HFF-Myc (cell line): ENCODE data around the gene PGPEP1.

Experiments
- DNase-seq: peaks from one replicate; pipeline ENCODE4 v3.0.0-alpha.2; 2011; ENCODE audit warnings: low read depth; ENCODE audit errors: extremely low read depth
- H3K4me3 ChIP-seq: replicated peaks from 2 replicates; pipeline ENCODE4 v1.5.1; 2011; ENCODE audit warnings: low read depth, mild to moderate bottlenecking, control low read depth, low read length
- CTCF ChIP-seq: IDR thresholded peaks from 2 replicates; pipeline ENCODE4 v1.5.1; 2012; ENCODE audit warnings: mild to moderate bottlenecking, low read depth, low read length, control low read depth; ENCODE audit errors: missing control alignments

Gene PGPEP1

GRCh38 chr19:18293642-18294466 is 46.5 kb upstream of the PGPEP1 start:
- DNase-seq: no peak
- TF ChIP-seq CTCF: no peak
- peak overlapping the region; percentile 56 for H3K4me3 ChIP-seq

DNA sequence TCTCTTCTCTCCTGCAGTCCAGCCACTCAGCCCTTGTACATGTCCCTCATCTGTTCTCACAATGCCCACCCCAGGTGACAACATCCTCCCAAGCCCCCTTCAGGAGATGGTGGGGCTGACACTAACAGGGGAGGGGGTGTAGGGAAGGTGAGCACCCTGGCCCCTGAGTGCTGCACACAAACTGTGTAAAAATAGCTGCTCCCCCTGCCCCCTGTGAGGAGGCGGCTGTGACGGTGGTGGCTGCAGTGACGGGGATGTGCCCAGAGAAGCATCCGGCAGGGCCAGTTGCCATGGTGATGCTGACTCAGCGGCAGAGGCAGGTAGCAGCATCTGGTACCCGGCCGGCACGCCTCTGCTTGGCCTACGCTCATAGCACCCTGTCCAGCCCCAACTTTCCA is 45.9 kb upstream of the PGPEP1 start:
- DNase-seq: no peak
- no peak overlapping the region for H3K4me3 ChIP-seq
- TF ChIP-seq CTCF: no peak

DNA sequence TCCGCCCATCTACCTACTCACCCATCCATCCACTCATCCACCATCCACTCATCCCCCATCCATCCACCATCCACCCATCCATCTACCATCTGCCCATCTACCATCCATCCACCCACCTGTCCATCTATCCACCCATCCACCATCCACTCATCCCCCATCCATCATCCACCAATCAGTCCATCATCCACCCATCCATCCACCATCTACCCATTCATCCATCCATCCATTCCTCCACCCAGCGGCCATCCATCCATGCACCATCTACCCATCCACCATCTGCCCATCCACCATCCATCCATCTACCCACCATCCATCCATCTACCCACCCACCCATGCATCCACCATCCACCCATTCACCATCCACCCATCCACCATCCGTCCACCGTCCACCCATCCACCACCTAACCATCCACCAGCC is 45.4 kb upstream of the PGPEP1 start:
- TF ChIP-seq CTCF: no peak
- no peak overlapping the region for H3K4me3 ChIP-seq
- DNase-seq: no peak

GRCh38 chr19:18297308-18297707 is 43.1 kb upstream of the PGPEP1 start:
- DNase-seq: no peak
- no peak for TF ChIP-seq CTCF
- H3K4me3 ChIP-seq: no peak overlapping the region

DNA sequence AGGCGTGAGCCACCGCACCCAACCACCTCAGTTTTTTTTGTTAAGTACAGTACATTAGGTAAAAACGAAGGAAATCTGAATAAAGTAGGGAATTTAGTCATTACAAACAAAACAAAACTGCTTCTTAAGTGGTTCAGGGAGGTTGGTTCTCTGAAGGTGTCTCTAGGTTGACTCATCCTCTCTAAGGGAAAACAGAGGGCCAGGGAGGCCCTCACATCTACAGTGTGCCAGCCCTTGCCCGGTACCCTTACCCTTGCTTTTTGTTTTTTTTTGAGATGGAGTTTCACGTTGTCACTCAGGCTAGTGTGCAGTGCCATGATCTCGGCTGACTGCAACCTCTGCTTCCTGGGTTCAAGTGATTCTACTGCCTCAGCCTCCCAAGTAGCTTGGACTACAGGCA is 41.8 kb upstream of the PGPEP1 start:
- DNase-seq: no peak
- TF ChIP-seq CTCF: no peak
- H3K4me3 ChIP-seq: no peak overlapping the region

DNA sequence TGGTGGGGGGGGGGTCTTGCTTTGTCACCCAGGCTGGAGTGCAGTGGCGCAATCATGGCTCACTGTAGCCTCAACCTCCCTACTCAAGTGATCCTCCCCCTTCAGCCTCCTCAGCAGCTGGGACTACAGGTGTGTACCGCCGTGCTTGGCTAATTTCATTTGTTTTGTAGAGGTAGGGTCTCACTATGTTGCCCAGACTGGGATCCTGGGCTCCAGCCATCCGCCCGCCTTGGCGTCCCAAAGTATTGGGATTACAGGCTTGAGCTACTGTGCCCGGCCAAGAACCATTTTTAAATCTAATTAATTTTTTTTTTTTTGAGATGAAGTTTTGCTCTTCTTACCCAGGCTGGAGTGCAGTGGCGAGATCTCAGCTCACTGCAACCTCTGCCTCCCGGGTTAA is 40.7 kb upstream of the PGPEP1 start:
- DNase-seq: no peak
- TF ChIP-seq CTCF: no peak
- no peak overlapping the region for H3K4me3 ChIP-seq
